Neural cell (in vitro differentiated cells): Measurements from ENCODE around the gene TOMM40.

Source experiments
- EP300 ChIP-seq: fragments of 450-650 bp; conservative IDR thresholded peaks from 2 replicates; pipeline ENCODE4 v1.6.1; 2014; ENCODE audit warnings: antibody characterized with exemption, mild to moderate bottlenecking, moderate library complexity; ENCODE audit not compliant: poor library complexity, severe bottlenecking
- EZH2 ChIP-seq: fragments of 200-600, 300-800 bp; shearing (Covaris generic), sonication (generic); IDR thresholded peaks from 2 replicates; pipeline ENCODE4 v1.6.1; 2014; ENCODE audit warnings: antibody characterized with exemption, low read length, borderline replicate concordance, mild to moderate bottlenecking; ENCODE audit not compliant: insufficient read depth, poor library complexity, severe bottlenecking
- POLR2AphosphoS5 ChIP-seq: IDR thresholded peaks from 2 replicates; pipeline ENCODE4 v1.6.1; 2012
- REST ChIP-seq: IDR thresholded peaks from 2 replicates; pipeline ENCODE4 v1.6.1; 2012; ENCODE audit warnings: borderline replicate concordance
- TAF1 ChIP-seq: IDR thresholded peaks from 2 replicates; pipeline ENCODE4 v1.6.1; 2012; ENCODE audit warnings: low read depth
- TF ChIP-seq, protein P1 (sequence below): fragments of 450-650 bp; IDR thresholded peaks from 2 replicates; pipeline ENCODE4 v1.5.1; 2014; ENCODE audit warnings: antibody characterized with exemption, mild to moderate bottlenecking, moderate library complexity; ENCODE audit not compliant: poor library complexity, severe bottlenecking

DNA sequence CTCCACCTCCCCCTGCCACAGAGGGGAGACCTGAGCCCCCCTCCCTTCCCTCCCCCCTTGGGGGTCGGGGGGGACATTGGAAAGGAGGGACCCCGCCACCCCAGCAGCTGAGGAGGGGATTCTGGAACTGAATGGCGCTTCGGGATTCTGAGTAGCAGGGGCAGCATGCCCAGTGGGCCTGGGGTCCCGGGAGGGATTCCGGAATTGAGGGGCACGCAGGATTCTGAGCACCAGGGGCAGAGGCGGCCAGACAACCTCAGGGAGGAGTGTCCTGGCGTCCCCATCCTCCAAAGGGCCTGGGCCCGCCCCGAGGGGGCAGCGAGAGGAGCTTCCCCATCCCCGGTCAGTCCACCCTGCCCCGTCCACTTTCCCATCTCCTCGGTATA, 12.2 kb downstream of the TOMM40 start:
- TF ChIP-seq, protein P1, sequence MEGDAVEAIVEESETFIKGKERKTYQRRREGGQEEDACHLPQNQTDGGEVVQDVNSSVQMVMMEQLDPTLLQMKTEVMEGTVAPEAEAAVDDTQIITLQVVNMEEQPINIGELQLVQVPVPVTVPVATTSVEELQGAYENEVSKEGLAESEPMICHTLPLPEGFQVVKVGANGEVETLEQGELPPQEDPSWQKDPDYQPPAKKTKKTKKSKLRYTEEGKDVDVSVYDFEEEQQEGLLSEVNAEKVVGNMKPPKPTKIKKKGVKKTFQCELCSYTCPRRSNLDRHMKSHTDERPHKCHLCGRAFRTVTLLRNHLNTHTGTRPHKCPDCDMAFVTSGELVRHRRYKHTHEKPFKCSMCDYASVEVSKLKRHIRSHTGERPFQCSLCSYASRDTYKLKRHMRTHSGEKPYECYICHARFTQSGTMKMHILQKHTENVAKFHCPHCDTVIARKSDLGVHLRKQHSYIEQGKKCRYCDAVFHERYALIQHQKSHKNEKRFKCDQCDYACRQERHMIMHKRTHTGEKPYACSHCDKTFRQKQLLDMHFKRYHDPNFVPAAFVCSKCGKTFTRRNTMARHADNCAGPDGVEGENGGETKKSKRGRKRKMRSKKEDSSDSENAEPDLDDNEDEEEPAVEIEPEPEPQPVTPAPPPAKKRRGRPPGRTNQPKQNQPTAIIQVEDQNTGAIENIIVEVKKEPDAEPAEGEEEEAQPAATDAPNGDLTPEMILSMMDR = no peak
- no peak for TF ChIP-seq EP300
- no peak for TF ChIP-seq REST
- no peak for TF ChIP-seq POLR2AphosphoS5
- no peak for TF ChIP-seq EZH2
- TF ChIP-seq TAF1 = no peak
